GM19351 (cell line): ENCODE results near the gene BSG.

Source experiments
- ATAC-seq: cut with Tn5 transposase; IDR thresholded peaks from one replicate; pipeline ENCODE4 v1.9.1; 2021; ENCODE audit warnings: mild to moderate bottlenecking, moderate library complexity; ENCODE audit not compliant: unreplicated experiment

The BSG gene

DNA sequence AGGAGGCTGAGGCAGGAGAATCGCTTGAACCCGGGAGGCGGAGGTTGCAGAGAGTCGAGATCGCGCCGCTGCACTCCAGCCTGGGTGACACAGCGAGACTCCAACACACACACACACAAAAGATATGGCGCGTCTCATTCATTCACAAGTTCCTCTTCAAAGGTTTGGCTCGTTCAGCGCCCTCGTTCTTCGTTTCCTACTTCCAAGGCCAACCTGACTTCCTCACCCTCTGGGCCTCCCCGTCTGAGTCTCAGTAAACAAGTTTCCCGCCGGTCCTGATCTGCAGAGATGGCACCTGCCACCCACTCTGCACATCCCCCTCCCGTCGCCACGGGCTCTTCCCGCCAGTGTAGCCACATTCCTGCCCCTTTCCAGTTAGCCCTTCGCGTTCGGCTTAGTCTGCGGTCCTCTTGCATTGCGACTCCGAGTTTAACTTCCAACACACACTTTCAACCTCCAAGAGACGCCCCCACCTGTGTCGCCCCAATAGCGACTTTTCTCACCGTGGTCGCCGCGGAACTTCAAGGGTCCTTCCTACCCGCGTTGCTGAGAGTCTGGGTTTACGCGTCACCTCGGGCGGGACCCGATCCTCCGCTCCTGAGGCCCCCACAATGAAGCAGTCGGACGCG lies 1.3 kb upstream of the BSG start:
- no peak for ATAC-seq

DNA sequence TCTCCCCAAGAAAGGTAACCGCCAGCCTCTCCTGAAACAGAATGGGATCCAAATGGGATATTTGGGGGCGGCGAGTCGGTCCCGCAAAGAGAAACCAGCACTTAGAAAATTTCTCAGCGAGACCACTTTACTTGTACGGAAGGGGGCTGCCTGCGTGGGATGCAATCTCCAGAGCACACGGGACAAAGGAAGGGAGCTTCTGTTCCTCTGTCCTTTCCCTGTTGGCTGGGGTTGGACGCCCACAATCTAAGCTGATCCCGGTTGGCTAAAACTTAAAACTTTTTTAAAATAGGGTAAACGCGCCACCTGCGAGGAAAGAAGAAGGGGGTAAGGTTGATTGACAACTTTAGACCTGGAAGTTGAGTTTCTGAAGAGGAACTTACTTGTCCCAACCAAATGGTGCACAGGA lies 826 bp upstream of the BSG start:
- ATAC-seq: no peak

DNA sequence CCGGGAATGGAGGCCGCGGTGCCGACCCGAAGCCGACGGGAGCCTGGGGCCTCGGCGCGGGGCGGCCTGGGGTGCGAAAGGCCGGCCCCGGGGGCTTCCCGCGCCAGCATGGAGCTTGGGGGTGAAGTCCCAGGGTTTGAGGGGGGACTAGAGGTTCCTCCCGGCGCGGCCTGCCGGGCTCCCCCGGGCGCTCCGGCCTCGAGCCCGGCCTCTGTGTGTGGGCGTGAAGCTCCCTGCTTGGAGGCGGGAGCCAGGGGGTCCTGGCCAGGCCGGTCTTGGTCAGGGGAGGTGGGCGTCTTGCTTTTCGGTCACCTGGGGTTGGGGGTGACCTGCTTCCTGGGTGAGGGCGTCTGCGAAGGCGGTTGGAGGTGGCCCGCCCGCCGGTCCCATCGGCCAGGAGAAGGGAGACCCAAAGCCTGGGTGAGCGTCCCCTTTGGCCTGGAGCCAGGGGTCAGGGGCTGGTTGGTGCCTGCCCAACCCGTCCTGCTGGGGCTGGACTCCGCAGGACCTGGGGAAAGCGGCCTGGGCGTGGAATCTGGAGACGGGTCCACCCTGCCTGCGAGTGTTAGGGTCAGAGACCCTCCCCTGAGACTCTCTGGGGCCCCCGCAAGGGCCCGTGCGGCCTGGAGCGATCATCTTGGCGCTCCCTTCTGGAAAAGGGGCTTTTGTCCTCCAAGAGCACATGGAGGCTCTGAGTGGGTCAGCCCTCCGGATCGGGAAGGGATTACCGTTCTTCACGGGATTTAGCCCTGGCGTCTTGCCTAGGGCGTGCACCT lies 535 bp downstream of the BSG start:
- ATAC-seq: no peak

DNA sequence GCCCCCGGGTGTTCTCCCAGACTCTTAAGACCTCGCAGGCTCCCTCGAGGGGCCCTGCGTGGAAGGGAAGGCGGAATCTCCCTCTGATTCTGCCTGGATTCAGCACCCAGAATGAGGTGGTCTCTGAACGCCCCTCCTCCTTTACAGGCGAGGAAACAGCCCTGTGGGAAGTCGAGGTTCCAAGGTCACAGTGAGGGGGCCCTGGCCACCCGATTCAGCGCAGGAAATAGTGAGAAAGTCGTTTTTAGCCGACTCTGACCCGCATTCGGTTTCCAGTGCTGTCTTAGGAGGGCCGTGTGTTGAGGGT lies 1.1 kb downstream of the BSG start:
- no peak for ATAC-seq

DNA sequence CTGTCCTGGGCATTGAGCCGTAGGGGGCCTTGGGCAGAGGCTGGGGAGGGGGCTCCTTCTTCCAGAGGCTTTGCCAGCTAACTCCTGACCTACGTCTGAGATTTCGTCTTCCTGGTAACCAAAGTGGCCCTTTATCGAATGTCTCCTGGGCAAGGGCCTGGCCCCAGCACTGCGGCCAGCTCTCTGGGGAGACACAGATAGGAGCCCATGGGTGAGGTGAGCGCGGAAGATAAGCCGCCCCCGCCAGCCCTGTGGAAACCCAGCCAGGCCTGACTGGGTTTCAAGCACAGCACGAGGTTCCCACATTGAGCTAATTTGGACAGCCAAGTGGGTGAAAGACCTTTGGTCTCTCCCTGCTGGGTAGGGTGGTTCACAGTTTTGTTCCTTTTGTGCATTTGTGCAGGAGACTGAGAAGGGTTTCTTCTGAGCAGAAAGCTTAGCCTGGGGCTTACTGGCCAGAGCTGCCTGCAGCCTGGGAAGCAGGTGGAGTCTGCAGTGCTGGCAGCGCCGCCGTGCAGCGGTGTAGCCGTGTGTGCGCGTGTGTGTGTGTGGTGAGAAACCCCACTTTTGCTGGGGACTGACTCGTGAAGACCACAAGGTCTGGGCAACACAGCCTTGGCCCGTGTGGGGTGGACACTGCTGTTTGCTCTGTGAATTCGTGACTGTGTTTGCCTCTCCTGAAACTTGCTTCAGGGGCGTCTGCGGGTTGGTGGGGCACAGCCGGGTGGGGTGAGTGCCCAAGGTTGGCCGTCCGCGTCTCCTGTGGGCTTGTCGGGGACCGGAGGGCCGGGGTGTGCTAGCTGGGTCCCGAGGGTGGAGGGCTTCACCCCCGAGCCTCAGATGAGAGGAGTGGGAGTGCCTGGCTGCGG lies 2.5 kb downstream of the BSG start:
- no peak for ATAC-seq

- no peak for ATAC-seq
Measured at GRCh38 chr19:575527-576506, 3.4 kb downstream of the BSG start.

- ATAC-seq: no peak
Measured at GRCh38 chr19:576768-577438, 4.5 kb downstream of the BSG start.

GRCh38 chr19:577439-578392 lies 5.3 kb downstream of the BSG start:
- no peak for ATAC-seq

DNA sequence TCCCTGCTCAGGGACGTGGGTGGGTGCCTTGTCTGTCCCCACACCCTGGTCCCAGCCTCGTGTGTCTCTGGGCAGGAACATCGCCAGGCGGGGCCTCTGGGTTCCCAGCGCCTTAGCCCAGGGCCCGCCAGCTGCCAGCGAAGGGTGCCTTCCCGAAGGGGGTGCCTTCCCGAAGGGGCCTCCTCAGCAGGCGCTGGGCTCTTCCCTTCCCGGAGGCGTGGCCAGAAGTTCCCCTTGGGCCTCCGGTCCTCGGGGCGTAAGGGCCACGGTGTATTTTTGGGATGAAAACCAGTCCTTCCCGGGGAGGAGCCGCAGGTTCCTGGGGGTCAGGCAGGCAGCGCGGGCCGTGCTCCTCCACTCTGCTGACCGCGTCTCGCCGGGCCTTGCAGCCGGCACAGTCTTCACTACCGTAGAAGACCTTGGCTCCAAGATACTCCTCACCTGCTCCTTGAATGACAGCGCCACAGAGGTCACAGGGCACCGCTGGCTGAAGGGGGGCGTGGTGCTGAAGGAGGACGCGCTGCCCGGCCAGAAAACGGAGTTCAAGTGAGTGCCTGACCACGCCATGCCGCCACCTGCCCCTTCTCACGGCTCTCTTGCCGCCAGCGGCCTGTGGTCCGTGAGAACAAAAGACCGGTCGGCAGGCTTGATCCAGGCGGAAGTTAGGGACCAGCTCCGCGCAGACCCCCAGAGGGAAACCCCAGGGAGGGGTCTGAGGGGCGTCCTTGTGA lies 6.9 kb downstream of the BSG start:
- no peak for ATAC-seq

DNA sequence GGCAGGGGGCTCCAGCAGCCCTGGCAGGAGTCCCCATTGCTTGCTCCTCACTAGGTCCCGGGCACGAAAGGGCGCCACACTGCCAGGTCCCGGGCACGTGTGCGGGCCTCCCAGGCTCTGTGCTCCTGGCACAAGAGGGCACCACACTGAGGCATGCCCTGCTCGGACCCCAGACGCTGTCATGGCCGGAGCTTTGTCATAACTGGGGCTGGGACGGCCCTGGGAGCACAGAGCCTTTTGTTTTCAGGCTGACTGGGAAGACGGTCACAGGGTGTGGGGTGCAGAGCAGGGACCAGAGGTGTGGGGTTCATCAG lies 7.4 kb downstream of the BSG start:
- no peak for ATAC-seq

DNA sequence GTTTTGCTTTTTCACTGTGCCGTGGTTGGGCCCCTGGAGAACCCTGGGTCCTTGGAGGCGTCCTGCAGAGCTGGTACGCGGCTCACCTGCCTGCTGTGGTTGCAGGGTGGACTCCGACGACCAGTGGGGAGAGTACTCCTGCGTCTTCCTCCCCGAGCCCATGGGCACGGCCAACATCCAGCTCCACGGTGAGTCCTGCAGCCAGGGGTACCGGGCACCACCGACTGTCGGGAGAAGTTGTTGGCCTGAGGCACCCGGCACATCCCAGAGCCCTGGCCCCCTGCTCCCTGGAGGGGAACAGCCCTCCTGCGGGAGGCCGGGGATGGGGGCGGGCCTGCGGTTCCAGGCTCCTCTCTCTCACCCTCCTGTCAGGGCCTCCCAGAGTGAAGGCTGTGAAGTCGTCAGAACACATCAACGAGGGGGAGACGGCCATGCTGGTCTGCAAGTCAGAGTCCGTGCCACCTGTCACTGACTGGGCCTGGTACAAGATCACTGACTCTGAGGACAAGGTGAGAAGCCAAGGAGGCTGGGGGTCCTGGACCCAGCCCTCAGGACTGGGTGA lies 8.0 kb downstream of the BSG start:
- ATAC-seq: no peak

GRCh38 chr19:581399-582111 lies 9.2 kb downstream of the BSG start:
- no peak for ATAC-seq

GRCh38 chr19:582497-583197 lies 10.3 kb downstream of the BSG start:
- ATAC-seq: no peak

DNA sequence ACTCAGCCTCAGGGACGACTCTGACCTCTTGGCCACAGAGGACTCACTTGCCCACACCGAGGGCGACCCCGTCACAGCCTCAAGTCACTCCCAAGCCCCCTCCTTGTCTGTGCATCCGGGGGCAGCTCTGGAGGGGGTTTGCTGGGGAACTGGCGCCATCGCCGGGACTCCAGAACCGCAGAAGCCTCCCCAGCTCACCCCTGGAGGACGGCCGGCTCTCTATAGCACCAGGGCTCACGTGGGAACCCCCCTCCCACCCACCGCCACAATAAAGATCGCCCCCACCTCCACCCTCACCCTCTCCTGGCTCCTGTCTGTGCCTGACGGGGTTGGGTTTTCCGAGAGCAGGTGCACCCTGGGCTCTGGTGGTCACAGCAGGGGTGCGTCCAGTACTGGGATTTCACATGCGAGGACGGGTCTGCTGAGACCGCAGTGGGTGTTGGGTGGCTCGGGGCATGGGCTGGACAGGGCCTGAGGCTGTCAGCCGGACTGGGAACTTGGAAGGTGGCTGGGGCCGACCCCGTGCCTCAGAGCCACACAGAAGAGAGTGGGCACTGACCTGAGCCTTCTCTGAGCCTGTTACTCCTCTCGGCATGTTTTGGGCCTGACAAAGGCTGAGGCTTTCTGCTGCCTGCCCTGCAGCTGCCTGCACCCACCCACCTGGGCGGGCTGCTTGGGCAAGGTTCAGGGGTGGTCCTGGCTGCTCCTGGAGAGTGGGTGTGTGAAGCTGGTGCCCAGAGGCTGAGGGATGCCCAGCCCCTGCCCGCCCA lies 11.0 kb downstream of the BSG start:
- ATAC-seq: no peak

DNA sequence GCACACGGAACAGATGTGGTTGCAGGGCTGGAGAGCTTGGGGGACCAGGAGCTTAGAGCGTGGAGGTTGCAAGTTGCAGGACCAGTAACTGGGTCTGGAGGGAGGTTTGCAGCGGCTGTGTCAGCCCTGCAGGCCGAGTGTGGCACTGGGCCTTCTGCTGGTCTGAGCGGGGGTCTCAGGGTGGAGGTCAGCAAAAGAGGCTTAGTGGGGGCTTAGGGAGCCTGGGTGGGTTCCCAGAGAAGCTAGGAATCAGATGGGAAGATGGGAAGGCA lies 11.5 kb downstream of the BSG start:
- no peak for ATAC-seq

DNA sequence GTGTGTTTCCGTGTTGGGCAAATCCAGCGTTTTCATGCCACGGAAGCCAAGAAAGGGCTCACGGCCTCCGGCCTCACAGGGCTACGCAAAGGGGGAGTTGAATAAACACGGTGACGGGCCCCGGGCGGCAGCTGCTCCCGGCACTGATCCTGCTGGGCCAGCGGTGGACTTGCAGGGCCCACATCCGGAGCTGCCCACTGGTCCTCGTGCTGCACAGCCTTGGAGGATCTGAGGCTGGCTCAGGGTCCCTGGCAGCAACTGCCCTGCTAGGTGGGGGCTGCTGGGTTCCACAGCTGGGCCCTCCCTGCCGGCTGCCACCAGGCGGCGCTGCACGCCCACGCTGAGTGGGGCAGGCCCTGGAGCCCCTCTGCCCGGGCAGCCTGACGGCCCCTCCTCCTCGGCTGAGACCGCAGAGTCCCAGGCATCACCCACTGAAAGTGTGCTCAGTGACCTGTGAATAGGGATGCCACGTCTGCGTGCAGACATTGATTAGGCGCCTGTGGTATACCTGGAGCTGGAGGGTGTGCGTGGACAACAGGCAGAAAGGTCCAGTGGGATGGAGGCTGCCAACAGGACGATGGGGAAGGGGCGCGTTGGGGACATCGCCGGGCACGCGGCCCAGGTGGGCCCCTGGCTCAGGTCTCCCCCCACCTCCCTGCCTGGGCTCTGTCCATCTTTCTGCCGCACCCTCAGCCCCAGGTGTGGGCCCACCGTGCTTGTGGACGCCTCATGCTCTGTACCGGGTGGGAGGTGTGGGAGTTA lies 12.0 kb downstream of the BSG start:
- no peak for ATAC-seq
